HepG2 (cell line): Measurements from ENCODE around the gene RPL18. TPM values are rescaled to one million over a fixed set of nuclear protein-coding genes. Genes with fewer than 3 reads are reported as not detected.

ENCODE experiments used
- IRF2 ChIP-seq: IDR thresholded peaks from 2 replicates; pipeline ENCODE4 v1.6.1; 2018; ENCODE audit warnings: missing genetic modification reagents, missing compliant biosample characterization
- JARID2 ChIP-seq: sonication (generic); formaldehyde crosslinking; IDR thresholded peaks from 2 replicates; pipeline ENCODE4 v1.8.1; 2023; ENCODE audit warnings: missing genetic modification reagents, inconsistent platforms; ENCODE audit not compliant: insufficient replicate concordance
- MAZ ChIP-seq, 2 experiments: sonication (generic) in 1 of 2; formaldehyde crosslinking in 1 of 2; IDR thresholded peaks; 2 replicates each; pipeline versions ENCODE4 v1.5.0 to v1.6.1; 2012 to 2020; ENCODE audit warnings: low read depth in 2 of 2, mild to moderate bottlenecking in 2 of 2, borderline replicate concordance in 1 of 2, improper control_type of control experiment in 1 of 2, low read length in 1 of 2, missing genetic modification reagents in 1 of 2, moderate library complexity in 1 of 2
- MEIS1 ChIP-seq: sonication (generic); formaldehyde crosslinking; IDR thresholded peaks from 2 replicates; pipeline ENCODE4 v1.9.0; 2021; ENCODE audit warnings: mild to moderate bottlenecking, missing genetic modification reagents, moderate library complexity, borderline replicate concordance
- TBX2 ChIP-seq: sonication (generic); formaldehyde crosslinking; IDR thresholded peaks from 2 replicates; pipeline ENCODE4 v1.5.0; 2020; ENCODE audit warnings: missing genetic modification reagents, mild to moderate bottlenecking, borderline replicate concordance
- ZFP90 ChIP-seq: sonication (generic); formaldehyde crosslinking; IDR thresholded peaks from 2 replicates; pipeline ENCODE4 v1.8.0; 2022; ENCODE audit warnings: missing genetic modification reagents, mild to moderate bottlenecking, inconsistent platforms, borderline replicate concordance
- ZNF20 ChIP-seq: sonication (generic); formaldehyde crosslinking; IDR thresholded peaks from 2 replicates; pipeline ENCODE4 v1.4.0; 2020; ENCODE audit warnings: mild to moderate bottlenecking, moderate library complexity, missing genetic modification reagents
- ZNF607 ChIP-seq: sonication (generic); formaldehyde crosslinking; IDR thresholded peaks from 2 replicates; pipeline ENCODE4 v1.5.1; 2020; ENCODE audit warnings: missing genetic modification reagents, mild to moderate bottlenecking, borderline replicate concordance
- ZNF737 ChIP-seq: sonication (generic); formaldehyde crosslinking; IDR thresholded peaks from 2 replicates; pipeline ENCODE4 v1.5.0; 2020; ENCODE audit warnings: missing genetic modification reagents, mild to moderate bottlenecking, borderline replicate concordance
- ZNF816 ChIP-seq: sonication (generic); formaldehyde crosslinking; IDR thresholded peaks from 2 replicates; pipeline ENCODE4 v1.8.0; 2022; ENCODE audit warnings: missing genetic modification reagents, mild to moderate bottlenecking, borderline replicate concordance
- polyA plus RNA-seq, 8 experiments: library from polyadenylated mRNA; depleted of rRNA in 3 of 8; stranded (reverse) in 7 of 8; unstranded in 1 of 8; fragments of >200 nt; fragmentation: Illumina TruSeq in 4 of 8; extraction: Trizol in 4 of 8; gene quantifications; 2 replicates each; pipeline versions ENCODE4 v1.2.1 to v1.2.3, GENCODE V29; 2011 to 2016; ENCODE audit warnings: low read depth in 4 of 8, missing spikeins in 1 of 8, mixed read lengths in 1 of 8; ENCODE audit not compliant: insufficient read depth in 1 of 8
- total RNA-seq, 5 experiments: library from RNA; depleted of rRNA; stranded (reverse); fragments of >200 nt; fragmentation: Illumina TruSeq; extraction: Trizol; gene quantifications; 2 replicates each; pipeline ENCODE4 v1.2.3, GENCODE V29; 2016; ENCODE audit warnings: low read depth in 1 of 5
- TF ChIP-seq, protein P1 (sequence below): sonication (generic); formaldehyde crosslinking; IDR thresholded peaks from 2 replicates; pipeline ENCODE4 v1.4.0; 2020; ENCODE audit warnings: low read depth, missing genetic modification reagents
- TF ChIP-seq, protein P2 (sequence below): sonication (generic); formaldehyde crosslinking; IDR thresholded peaks from 2 replicates; pipeline ENCODE4 v1.4.0; 2020; ENCODE audit warnings: missing genetic modification reagents, borderline replicate concordance
- TF ChIP-seq, protein P3 (sequence below): sonication (generic); formaldehyde crosslinking; IDR thresholded peaks from 2 replicates; pipeline ENCODE4 v1.4.0; 2020; ENCODE audit warnings: missing genetic modification reagents
- TF ChIP-seq, protein P4 (sequence below): IDR thresholded peaks from 2 replicates; pipeline ENCODE4 v1.6.1; 2016; ENCODE audit warnings: low read depth, control low read depth
- TF ChIP-seq, protein P5 (sequence below): sonication (generic); formaldehyde crosslinking; IDR thresholded peaks from 2 replicates; pipeline ENCODE4 v1.5.0; 2020; ENCODE audit warnings: mild to moderate bottlenecking, missing genetic modification reagents

The RPL18 gene
- total and polyA plus RNA-seq, 2 of the 13 experiments (the other 11 are each of a cell fraction or from before 2014, with no cell fraction given): 1,485 to 1,639 TPM

DNA sequence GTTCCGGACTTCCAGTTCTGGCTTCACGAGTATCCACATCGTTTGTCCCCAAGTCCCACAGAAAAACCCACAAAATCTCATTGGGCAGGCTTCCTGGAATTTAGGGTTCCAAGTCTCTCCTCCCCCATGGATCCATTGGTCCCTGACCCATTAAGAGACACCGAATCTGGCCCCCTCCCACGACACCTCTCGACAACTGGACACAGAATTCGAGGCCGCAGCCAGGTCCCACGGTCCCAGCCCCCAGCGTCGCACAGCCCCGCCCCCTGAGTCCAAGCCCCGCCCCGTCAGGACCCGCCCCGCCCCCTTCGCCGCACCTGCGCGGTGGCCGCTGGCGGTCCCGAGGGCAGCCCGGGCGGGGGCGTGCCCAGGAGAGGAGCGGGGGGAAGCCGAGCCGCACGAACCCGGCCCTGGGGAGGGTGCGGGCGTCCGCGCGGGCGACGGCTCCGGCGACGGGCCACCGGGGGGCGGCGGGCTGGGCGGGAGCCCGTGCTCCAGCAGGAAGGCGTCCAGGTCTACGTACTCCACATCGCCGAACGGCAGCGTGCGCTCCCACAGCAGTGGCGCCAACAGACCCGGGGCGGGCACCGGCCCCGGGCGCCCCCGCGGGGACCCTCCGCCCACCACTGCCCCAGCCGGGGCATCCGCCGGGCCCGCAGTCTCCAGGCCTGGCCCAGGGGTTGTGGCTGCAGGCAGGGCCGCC is 16.4 kb upstream of the RPL18 start (continued):
- TF ChIP-seq, protein P1, sequence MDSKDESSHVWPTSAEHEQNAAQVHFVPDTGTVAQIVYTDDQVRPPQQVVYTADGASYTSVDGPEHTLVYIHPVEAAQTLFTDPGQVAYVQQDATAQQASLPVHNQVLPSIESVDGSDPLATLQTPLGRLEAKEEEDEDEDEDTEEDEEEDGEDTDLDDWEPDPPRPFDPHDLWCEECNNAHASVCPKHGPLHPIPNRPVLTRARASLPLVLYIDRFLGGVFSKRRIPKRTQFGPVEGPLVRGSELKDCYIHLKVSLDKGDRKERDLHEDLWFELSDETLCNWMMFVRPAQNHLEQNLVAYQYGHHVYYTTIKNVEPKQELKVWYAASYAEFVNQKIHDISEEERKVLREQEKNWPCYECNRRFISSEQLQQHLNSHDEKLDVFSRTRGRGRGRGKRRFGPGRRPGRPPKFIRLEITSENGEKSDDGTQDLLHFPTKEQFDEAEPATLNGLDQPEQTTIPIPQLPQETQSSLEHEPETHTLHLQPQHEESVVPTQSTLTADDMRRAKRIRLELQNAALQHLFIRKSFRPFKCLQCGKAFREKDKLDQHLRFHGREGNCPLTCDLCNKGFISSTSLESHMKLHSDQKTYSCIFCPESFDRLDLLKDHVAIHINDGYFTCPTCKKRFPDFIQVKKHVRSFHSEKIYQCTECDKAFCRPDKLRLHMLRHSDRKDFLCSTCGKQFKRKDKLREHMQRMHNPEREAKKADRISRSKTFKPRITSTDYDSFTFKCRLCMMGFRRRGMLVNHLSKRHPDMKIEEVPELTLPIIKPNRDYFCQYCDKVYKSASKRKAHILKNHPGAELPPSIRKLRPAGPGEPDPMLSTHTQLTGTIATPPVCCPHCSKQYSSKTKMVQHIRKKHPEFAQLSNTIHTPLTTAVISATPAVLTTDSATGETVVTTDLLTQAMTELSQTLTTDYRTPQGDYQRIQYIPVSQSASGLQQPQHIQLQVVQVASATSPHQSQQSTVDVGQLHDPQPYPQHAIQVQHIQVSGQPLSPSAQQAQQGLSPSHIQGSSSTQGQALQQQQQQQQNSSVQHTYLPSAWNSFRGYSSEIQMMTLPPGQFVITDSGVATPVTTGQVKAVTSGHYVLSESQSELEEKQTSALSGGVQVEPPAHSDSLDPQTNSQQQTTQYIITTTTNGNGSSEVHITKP (CRISPR knock-in tag): no peak
- TF ChIP-seq ZNF737 (CRISPR knock-in tag) (no peak), IRF2 (CRISPR knock-in tag) (no peak), ZNF816 (CRISPR knock-in tag) (no peak), ZNF607 (CRISPR knock-in tag) (no peak), TBX2 (CRISPR knock-in tag) (no peak), MAZ (IDR thresholded peaks at IDR 0.05; ENCODE audit: borderline replicate concordance, low read depth, low read length) (no peak), MAZ (CRISPR knock-in tag; IDR thresholded peaks at IDR 0.05; ENCODE audit: low read depth) (peak; percentile 47; the same call in 1 of the 2 replicates), JARID2 (CRISPR knock-in tag) (no peak), ZNF20 (CRISPR knock-in tag) (no peak), MEIS1 (no peak), ZFP90 (CRISPR knock-in tag) (no peak)
- TF ChIP-seq, protein P2, sequence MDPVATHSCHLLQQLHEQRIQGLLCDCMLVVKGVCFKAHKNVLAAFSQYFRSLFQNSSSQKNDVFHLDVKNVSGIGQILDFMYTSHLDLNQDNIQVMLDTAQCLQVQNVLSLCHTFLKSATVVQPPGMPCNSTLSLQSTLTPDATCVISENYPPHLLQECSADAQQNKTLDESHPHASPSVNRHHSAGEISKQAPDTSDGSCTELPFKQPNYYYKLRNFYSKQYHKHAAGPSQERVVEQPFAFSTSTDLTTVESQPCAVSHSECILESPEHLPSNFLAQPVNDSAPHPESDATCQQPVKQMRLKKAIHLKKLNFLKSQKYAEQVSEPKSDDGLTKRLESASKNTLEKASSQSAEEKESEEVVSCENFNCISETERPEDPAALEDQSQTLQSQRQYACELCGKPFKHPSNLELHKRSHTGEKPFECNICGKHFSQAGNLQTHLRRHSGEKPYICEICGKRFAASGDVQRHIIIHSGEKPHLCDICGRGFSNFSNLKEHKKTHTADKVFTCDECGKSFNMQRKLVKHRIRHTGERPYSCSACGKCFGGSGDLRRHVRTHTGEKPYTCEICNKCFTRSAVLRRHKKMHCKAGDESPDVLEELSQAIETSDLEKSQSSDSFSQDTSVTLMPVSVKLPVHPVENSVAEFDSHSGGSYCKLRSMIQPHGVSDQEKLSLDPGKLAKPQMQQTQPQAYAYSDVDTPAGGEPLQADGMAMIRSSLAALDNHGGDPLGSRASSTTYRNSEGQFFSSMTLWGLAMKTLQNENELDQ: no peak
- TF ChIP-seq, protein P3, sequence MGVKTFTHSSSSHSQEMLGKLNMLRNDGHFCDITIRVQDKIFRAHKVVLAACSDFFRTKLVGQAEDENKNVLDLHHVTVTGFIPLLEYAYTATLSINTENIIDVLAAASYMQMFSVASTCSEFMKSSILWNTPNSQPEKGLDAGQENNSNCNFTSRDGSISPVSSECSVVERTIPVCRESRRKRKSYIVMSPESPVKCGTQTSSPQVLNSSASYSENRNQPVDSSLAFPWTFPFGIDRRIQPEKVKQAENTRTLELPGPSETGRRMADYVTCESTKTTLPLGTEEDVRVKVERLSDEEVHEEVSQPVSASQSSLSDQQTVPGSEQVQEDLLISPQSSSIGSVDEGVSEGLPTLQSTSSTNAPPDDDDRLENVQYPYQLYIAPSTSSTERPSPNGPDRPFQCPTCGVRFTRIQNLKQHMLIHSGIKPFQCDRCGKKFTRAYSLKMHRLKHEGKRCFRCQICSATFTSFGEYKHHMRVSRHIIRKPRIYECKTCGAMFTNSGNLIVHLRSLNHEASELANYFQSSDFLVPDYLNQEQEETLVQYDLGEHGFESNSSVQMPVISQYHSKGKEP (CRISPR knock-in tag): no peak
- TF ChIP-seq, protein P4, sequence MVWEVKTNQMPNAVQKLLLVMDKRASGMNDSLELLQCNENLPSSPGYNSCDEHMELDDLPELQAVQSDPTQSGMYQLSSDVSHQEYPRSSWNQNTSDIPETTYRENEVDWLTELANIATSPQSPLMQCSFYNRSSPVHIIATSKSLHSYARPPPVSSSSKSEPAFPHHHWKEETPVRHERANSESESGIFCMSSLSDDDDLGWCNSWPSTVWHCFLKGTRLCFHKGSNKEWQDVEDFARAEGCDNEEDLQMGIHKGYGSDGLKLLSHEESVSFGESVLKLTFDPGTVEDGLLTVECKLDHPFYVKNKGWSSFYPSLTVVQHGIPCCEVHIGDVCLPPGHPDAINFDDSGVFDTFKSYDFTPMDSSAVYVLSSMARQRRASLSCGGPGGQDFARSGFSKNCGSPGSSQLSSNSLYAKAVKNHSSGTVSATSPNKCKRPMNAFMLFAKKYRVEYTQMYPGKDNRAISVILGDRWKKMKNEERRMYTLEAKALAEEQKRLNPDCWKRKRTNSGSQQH: no peak
- TF ChIP-seq, protein P5, sequence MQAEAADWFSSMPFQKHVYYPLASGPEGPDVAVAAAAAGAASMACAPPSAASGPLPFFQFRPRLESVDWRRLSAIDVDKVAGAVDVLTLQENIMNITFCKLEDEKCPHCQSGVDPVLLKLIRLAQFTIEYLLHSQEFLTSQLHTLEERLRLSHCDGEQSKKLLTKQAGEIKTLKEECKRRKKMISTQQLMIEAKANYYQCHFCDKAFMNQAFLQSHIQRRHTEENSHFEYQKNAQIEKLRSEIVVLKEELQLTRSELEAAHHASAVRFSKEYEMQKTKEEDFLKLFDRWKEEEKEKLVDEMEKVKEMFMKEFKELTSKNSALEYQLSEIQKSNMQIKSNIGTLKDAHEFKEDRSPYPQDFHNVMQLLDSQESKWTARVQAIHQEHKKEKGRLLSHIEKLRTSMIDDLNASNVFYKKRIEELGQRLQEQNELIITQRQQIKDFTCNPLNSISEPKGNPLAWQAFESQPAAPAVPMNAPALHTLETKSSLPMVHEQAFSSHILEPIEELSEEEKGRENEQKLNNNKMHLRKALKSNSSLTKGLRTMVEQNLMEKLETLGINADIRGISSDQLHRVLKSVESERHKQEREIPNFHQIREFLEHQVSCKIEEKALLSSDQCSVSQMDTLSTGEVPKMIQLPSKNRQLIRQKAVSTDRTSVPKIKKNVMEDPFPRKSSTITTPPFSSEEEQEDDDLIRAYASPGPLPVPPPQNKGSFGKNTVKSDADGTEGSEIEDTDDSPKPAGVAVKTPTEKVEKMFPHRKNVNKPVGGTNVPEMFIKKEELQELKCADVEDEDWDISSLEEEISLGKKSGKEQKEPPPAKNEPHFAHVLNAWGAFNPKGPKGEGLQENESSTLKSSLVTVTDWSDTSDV (CRISPR knock-in tag): no peak
